ENCODE data around the gene C12orf54.
"Not testable (repeated sequence)": the region's sequence is repeated elsewhere in the genome, so short reads cannot be mapped to it uniquely, and the experiment has no call there.

C12orf54 gene

GRCh38 chr12:48486679-48487078 is 4.4 kb downstream of the C12orf54 start:
- DNase-seq (ENCODE audit: low spot score), result no peak
- no peak for TF ChIP-seq CTCF (IDR thresholded peaks at IDR 0.05; ENCODE audit: extremely low read depth, missing control alignments)

DNA sequence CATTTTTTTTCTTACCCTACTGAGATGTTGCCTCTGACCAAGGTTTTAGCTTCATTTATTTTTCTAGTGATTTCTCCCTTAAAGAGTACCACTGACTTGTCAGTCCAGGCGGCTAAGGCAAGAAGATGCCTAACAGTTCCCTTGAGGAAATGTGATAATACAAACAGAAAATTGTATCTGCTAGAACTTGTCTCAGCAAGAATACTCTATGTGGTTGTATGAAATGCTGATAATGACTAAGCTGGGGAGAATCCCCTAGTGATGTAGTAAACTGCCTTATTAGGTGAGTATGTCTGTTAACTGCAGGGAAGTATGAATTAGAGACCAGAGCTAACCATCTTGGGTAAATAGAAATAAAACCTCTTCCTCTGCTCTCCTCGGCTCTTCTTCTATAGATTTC is 6.7 kb downstream of the C12orf54 start:
- TF ChIP-seq CTCF (IDR thresholded peaks at IDR 0.05; ENCODE audit: extremely low read depth, missing control alignments), result no peak
- DNase-seq (ENCODE audit: low spot score), result peak; percentile 67

- not testable (repeated sequence) for DNase-seq (ENCODE audit: low spot score)
These were observed 7.2 kb downstream of the C12orf54 start for GRCh38 chr12:48489456-48489855.

GRCh38 chr12:48500281-48500680 is 18.0 kb downstream of the C12orf54 start:
- DNase-seq (ENCODE audit: low spot score), result not testable (repeated sequence)

- not testable (repeated sequence) for DNase-seq (ENCODE audit: low spot score)
These were observed 24.5 kb downstream of the C12orf54 start for GRCh38 chr12:48506836-48507235.

DNA sequence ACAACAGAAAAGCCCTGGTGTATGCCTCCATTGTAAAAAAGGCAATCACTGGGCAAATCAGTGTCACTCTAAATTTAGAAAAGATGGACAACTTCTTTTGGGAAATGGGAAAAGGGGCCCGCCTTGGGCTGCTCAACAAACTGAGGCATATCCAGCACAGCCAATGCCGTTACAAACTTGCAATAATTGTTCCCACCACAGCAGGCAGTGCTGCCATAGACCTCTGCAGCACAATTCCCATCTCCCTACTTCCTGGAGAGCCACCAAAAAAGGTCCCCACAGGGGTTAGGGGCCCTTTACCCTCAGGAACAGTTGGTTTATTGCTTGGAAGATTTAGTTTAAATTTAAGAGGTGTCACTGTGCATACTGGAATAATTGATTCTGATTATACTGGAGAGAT is 26.7 kb downstream of the C12orf54 start:
- no peak for DNase-seq (ENCODE audit: low spot score)
- TF ChIP-seq CTCF (IDR thresholded peaks at IDR 0.05; ENCODE audit: extremely low read depth, missing control alignments), result no peak

DNA sequence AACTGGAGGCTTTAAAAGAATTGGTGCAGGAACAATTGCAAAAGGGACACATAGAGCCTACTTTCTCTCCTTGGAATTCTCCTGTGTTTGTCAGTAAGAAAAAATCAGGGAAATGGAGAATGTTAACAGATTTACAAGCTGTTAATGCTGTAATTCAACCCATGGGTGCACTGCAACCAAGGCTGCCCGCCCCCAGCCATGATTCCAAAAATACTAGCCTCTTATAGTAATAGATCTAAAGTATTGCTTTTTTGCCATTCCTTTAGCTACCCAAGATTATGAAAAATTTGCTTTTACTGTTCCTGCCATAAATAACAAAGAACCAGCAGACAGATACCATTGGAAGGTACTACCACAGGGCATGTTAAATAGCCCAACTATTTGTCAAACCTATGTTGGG is 27.8 kb downstream of the C12orf54 start:
- DNase-seq (ENCODE audit: low spot score), result no peak
- TF ChIP-seq CTCF (IDR thresholded peaks at IDR 0.05; ENCODE audit: extremely low read depth, missing control alignments), result no peak

DNA sequence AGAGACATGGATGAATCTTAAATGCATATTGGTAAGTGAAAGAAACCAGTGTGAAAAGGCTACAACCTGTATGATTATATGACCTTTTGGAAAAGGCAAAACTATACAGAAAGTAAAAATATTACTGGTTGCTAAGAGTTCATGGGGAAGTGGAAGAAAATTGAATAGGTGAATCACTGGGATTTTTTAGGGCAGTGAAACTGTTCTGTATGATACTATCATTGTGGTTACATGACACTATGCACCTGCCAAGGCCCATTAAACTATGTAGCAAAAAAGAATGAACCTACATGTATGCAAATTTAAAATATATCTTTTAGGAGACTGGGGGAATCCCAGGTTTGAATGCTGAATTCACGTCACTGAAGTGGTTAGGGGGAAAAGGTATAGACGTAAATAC is 30.6 kb downstream of the C12orf54 start:
- peak; percentile 55 for DNase-seq (ENCODE audit: low spot score)
- no peak for TF ChIP-seq CTCF (IDR thresholded peaks at IDR 0.05; ENCODE audit: extremely low read depth, missing control alignments)

- DNase-seq (ENCODE audit: low spot score), result no peak
- TF ChIP-seq CTCF (IDR thresholded peaks at IDR 0.05; ENCODE audit: extremely low read depth, missing control alignments), result no peak
These were observed 32.4 kb downstream of the C12orf54 start for GRCh38 chr12:48514728-48515127.

- DNase-seq (ENCODE audit: low spot score), result not testable (repeated sequence)
These were observed 38.1 kb downstream of the C12orf54 start for GRCh38 chr12:48520381-48520780.
